Placental pericyte (primary cell): ENCODE results near the gene METTL21A. TPM values are rescaled to one million over a fixed set of nuclear protein-coding genes. Genes with fewer than 3 reads are reported as not detected.

Experiments used
- small RNA-seq: library from RNA; depleted of rRNA; stranded (forward); fragments of <200 nt; gene quantifications from one replicate; pipeline ENCODE3, GENCODE V24; 2012; ENCODE audit warnings: low replicate concordance
- total RNA-seq: library from RNA; depleted of rRNA; stranded (reverse); fragments of >200 nt; gene quantifications from 2 replicates; pipeline ENCODE4 v1.2.3, GENCODE V29; 2012

Gene METTL21A
- total RNA-seq = 5.9 and 9.9 TPM in 2 replicates

DNA sequence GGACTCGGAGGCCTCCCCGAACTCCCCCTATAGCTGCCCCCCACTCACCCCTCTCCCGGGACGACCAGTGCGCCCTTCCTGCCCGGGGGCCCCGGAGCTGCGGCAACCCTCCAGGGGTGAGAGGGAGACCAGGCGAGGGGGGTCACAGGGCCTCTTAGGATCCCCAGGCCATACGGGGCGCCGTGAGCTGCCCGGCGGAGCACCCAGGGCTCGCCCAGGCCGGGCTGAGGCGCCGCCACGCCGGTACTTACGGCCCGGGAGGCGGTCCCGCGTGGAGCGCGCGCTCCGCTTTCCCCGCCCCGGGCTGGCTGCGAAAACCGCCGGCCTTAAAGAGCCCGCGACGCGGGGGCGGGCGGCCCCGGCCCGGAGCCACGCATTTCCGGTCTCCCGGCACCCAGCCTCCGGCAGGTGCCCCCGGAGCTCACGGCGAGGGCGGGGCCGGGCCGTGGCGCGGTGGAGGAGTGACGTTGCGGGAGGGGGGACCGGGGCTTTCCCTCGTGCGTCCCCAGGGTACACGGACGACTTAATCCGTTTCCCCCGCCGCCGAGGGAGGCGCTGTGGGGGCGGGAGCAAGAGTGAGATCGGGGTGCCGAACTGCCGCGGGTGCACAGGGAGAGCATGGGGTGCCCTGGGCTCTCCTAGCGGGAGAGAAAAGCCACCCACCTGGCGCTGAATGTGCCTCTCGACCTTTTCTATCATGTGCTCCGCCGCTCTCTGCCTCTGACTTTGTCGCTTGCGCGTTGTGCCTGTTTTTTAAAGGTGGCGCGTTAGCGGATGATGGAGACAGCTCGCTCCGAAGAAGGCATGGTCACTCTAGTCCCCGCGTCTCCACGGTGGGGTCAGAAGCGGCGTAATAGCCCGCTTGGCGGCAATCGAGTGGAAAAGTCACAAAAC is at the start of gene METTL21A:
Gene METTL21A (minus strand): TSS at position 381 of the 894 bp plus-strand sequence. CDS start 1,019 bp downstream, outside the sequence.

Small RNA genes within 50 kb of the gene (small RNA-seq; reads per million reads assigned to genes)
- gene RPS29P9 = not detected

Other genes starting within 250 kb of the METTL21A start
- 27.8 and 47.2 TPM in 2 replicates for gene CREB1, start 95.4 kb downstream of the METTL21A start, total RNA-seq
- 11.6 and 13.1 TPM in 2 replicates for gene CCNYL1, start 86.2 kb upstream of the METTL21A start, total RNA-seq
- gene FZD5, start 144.5 kb upstream of the METTL21A start, total RNA-seq = 1.0 and 2.6 TPM in 2 replicates